GM20431 (cell line): Measurements from ENCODE around the gene BLMH.

Experiments
- in situ Hi-C: fragments of 300-500 bp; cut with MseI, MboI; formaldehyde crosslinking; loops from one replicate; pipeline ENCODE4 v1.15.0; 2020; ENCODE audit warnings: low sequenced_read_pairs; ENCODE audit not compliant: unreplicated experiment

BLMH gene, protein sequence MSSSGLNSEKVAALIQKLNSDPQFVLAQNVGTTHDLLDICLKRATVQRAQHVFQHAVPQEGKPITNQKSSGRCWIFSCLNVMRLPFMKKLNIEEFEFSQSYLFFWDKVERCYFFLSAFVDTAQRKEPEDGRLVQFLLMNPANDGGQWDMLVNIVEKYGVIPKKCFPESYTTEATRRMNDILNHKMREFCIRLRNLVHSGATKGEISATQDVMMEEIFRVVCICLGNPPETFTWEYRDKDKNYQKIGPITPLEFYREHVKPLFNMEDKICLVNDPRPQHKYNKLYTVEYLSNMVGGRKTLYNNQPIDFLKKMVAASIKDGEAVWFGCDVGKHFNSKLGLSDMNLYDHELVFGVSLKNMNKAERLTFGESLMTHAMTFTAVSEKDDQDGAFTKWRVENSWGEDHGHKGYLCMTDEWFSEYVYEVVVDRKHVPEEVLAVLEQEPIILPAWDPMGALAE

DNA sequence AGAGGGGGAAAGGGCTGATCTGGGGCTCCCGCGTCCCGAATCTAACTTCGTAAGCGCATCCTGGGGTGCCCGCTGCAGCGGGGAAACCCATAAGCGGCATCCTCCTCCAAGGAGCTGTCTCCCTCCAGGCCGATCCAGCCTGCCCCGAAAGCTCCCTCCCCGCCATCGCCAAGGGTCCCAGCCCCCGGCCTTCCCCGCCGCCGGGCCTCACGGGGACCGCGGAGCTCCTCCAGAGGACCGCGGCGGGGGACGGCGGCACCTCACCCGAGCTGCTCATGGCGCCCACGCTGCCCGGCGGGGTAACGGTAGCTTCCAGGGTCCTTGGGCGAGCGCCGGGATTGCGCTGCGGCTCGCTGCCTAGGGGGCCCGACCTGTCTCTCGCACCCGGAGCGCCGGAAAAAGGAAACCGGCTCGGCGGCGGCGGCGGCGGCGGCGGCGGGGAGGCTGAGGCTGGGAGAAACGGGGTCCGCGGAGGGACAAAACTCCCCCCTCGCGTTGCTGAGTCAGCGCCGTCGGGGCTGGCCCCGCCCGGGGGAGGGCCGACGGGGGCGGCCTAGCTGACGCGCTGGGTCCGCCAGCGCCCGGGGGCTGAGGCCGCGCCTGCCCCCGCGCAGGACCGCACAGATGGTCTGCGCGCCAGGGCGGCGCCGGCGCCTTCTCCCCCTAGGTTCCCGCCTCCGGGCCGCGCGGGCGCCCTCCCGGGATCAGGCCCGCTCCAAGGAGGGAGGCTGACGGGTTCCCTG, at the start of gene BLMH:
TSS of gene BLMH (minus strand) at position 402 of the 743 bp plus-strand sequence. CDS start at position 277, 125 bp downstream.
- in situ Hi-C loops, result no loop called here

DNA sequence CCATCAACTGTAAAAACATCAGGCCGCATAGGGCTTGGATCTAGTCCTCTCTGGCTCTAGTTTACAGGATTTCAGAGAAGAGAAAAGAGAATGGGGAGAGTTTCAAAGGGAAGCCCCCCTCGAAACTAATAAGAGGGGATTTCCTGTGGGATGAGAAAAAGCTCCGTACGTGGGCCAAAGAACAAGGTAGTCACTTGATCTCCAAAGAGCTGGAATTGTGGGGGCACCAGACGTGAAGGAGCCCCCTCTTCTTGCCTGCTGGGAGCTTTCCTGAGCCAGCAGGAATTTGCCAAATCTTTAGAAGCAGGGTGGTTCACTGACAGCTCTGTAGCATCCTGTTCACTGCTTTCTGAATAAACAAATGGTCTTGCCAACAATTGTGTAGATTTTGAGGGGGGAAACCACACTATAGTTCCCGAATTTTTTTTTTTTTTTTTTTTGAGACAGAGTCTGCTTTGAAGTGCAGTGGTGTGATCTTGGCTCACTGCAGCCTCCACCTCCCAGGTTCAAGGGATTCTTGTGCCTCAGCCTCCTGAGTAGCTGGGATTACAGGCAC, 49.1 kb upstream of the BLMH start:
- in situ Hi-C loops, result loop anchor here (25.0 kb wide), 1 partner anchor 229 kb away; the partner anchor contains the start of gene NSRP1

DNA sequence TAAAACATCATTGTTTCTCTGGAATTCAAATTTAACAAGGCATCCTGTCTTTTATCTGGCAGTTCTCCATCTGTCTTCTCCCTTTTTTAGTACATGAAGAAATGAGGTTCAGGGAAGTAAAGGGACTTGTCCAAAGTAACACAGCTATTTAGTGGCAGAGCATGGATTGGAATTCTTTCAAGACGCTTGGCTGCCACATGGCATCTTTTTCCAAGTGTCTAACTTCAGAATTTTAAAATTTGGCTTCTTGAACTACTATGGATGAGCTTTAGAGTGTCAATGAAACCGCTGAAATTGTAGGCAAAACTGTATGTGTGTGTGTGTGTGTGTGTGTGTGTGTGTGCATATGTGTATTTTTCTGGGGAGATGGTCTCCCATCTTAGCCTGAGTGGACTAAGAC, 47.3 kb upstream of the BLMH start:
- in situ Hi-C loops, result loop anchor here (25.0 kb wide), 1 partner anchor 227 kb away; the partner anchor contains the start of gene NSRP1

DNA sequence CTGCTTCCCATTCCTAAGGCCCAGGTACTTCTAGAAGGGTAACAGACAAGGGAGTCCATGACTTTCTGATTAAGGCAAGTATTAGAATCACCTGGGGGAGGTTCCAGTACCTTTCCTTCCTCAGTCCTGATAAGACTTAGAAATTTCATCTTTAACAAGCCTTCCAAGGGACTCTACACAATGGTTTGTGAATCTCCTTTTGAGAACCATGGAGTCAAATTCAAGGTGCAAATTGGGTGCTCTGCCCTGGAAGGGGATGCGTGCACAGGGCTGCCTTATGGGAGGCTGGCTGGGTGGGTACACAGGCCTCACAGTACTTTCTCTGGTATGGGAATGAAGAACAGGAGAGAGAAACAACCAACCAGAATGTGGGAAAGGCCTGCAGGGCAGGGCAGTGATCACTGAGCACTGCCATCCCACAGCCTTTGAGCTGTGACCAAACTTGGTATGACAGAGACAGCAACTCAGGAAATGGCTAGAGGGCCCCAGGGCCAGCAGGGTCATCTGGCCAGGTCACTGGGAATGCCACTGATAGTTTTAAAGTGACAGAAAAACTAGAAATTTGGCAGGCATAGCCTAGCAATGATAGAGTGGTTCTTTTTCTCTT, 45.8 kb upstream of the BLMH start:
- in situ Hi-C loops, result loop anchor here (25.0 kb wide), 1 partner anchor 225 kb away; the partner anchor contains the start of gene NSRP1

DNA sequence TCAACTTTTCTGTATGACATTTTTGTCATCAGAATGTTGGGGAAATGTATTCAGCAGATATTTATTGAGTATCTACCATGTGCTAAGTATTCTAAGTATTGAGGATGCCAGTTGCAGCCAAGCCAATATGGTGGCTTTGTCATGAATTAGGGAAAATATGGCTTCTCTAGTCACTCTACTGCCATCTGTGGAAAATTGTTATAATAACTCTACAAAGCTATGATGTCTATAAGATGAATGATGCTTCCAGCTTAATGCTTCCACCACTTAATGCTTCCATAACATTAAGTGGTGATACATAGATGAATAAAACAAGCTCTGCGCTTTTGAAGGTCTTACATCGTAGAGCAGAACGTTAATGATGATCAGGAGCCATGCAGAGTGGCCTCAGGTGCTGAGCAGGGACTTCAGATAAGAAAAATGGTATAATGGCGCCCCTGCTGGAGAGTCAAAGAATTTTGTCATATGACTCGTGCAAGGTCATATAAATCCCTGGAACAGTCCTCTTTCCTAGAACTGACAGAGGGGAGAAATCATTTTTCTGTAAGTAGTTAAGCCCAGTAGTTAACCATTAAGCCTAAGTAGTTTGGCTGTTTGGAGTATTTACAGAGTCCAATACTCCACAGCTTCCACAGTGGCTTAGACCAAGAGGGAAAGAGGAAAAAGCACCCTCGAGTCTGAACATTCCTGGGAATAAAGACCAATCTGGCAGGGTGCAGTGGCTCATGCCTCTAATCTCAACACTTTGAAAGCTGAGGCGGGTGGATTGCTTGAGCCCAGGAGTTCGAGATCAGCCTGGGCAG, 44.8 kb upstream of the BLMH start:
- in situ Hi-C loops, result loop anchor here (25.0 kb wide), 1 partner anchor 224 kb away; the partner anchor contains the start of gene NSRP1

DNA sequence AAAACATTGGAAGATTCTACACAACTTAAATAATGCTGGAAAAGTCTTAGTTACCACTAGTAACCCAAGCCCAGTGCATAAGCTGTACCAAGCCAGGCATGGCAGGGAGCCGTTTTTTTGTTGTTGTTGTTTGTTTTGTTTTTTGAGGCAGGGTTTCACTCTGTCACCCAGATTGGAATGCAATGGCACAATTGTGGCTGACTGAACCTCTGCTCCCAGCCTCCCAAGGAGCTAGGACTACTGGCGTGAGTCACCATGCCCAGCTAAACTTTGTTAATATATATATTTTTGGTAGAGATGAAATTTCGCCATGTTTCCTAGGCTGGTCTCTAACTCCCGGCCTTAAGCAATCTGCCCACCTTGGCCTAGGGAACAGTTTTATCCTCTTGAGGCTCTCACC, 42.7 kb upstream of the BLMH start:
- in situ Hi-C loops, result loop anchor here (25.0 kb wide), 1 partner anchor 222 kb away; the partner anchor contains the start of gene NSRP1

DNA sequence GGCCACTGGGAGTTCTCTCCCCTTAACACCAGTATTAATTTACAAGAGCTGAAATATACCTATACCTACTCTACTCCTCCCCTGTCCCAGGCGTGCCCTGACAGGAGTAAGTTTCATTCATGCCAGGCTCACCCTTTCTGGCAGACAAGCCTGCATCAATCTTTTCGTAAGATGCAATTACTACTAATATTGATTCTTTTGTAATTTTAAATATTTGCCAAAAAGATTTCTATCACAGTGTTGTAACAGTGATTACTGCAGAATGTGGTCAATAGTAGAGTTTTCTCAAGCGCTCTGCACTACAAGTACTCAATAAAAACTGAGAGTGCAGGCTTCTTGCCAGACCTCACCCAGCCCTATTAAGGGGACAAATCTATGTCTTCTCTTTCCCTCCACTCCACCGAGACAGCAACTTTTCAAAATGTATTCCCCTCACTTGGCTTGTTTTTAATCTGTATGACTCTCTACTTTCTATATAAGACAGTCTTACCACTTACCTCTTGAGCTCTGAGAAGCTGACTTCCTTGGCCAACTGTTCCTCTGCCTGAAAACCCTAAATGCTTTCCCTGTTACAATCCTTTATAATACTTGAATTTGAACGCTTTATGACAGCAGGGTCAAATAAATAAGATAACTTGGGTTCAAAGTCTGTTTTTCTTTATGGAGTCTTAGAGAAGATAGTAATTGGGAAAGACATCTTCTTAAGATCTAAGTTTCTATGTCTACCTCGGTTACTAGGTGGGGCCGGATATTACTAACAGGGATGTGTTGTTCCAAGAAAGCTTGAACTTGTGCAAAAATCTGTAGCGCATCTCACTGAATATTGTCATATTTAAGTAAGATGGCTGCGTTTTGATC, 42.0 kb upstream of the BLMH start, which contains the start of gene TMIGD1:
TSS of gene TMIGD1 (minus strand) at position 555 of the 858 bp plus-strand sequence. CDS start 1,924 bp downstream, outside the sequence.
- in situ Hi-C loops, result loop anchor here (25.0 kb wide), 1 partner anchor 221 kb away; the partner anchor contains the start of gene NSRP1

DNA sequence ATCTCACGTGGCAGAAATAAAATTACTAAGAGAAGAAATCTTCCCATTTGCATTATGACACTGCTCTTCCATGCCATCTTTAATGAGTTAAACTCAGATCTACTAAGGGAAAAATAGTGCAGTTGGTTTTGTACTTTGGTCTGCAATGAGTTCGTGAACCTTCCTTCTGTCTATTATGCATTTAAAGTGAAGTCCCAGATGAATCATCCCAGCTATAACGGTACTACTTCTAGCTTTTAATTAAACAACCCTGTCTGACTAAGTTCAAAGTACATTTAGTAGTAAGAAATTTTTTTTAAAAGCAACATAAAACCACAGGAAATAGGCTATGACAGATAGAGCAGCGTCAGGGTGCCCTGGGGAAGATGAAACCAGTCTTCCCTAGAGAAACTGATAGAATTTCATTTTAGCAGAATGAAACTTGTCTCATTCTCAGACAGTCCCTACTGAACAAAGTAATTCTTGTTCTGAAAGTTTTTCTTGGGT, 40.4 kb upstream of the BLMH start:
- in situ Hi-C loops, result loop anchor here (25.0 kb wide), 1 partner anchor 220 kb away; the partner anchor contains the start of gene NSRP1

DNA sequence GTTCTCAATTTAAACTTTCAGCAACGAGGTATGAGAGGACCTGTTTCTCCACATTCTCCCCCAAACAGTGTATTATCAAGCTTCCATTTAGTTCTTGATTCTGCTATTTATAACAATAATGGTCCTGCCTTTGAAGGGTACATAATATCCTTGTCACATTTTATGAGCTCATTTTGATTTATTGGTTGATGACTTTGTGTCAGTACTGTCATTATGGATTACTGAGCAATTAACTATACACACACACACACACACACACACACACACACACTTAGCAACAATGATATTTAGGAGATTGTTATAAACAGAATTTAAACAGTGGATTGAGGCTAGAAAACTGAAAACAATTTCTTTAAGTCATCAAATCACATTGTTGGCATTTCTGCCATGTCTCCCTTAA, 35.1 kb upstream of the BLMH start:
- in situ Hi-C loops, result loop anchor here (25.0 kb wide), 1 partner anchor 215 kb away; the partner anchor contains the start of gene NSRP1

DNA sequence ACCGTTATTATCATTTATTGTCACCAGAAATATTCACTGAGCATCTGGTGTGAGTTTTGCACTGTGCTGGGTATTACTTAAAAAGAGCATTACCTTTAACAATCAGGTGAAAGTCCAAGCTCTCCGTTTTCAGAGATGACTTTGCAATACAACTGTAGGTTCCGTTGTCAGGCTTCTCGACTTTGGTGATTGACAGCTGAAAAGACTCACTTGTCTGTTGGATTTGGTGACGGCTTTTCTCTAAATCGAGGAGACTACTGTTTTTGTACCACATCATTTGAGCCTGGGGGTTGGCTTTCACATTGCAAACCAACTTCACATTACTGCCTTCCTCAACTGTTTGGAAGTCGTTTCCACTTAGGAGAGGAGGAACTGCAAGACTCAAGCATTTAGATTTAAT, 33.0 kb upstream of the BLMH start:
- in situ Hi-C loops, result loop anchor here (25.0 kb wide), 1 partner anchor 212 kb away; the partner anchor contains the start of gene NSRP1

DNA sequence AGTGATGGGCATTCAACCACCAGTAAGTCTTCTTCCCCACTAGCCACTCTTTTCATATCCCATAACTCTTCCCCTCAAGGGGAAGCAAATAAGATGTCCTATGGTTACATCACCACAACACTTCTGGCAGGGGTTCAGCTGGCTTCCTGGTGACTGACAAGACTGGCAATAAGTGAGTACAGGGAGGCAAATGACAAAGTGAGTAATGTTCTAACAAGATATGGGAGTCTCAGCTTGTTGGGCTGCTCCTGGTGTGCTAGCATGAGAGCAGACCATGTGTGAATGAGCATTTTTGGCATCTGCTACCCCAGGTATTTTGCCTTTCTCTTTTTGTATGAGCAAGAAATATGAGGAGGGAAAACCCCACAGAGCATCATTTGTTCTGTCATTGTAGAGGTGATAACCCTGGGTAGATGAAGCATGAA, 32.2 kb upstream of the BLMH start:
- in situ Hi-C loops, result no loop called here

DNA sequence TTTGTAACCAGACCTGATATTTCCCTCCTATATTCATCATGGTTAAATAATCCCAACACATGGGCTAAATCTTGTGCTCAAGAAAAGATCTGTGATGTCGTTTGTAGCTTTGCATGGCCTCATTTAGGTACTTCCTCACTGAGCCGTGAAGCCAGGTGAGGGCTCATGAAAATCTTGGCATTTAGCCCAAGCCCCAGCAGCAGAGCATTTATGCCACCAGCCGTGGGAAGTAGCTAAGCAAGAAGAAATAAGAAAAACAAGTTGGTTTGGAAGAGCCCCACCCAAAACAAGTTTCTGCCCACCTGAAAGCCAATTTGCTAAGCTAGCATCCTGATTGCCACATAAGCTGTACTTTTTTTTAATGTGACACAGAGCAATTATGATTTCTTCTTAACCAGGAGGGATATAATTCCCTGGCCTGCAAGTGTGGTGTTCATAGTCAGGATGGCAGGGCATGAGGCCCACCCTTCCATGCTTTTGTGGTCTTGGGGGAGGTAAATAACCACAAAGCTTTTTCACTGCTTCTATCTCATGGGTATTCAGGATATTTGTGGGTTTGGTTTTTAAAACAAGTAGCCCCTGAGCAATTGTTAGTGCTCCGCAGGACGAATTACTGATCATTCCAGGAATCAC, 31.6 kb upstream of the BLMH start:
- in situ Hi-C loops, result no loop called here

DNA sequence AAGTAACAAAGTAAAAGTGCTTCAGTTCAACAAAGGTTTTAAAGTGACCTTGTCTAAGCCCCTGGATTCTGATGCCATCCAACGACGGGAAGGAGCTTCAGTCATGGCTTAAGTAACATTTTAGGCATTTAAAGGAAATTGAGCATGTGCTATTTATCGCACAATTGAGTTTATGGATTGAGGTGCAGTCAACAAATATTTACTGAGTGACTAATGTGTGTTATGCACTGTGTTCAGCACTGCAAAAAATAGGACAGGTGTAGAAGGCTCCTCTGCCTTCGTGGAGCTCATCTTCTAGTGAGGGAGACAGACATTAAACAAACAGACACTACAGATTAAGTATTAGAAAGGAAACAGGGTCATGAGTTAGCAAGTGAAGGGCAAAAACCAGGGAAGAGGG, 29.6 kb upstream of the BLMH start:
- in situ Hi-C loops, result no loop called here

DNA sequence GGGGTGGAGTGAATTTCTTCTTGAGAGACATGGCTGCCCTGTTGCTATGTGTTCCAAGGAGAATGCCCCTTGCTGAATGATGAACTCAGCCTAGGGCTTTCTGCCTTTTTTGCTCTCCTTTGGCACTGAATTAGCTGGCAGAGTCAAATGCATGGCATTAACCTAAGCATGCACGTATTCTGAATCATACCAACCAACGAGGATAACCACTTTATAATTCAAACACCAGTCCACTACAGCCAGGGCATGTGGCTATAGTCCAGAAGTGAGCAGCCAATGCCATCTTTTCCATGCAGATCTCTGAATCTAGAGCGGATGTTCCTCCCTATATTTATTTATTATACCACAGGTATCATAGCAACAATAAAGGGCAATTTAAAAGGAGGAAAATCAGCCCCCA, 26.4 kb upstream of the BLMH start:
- in situ Hi-C loops, result no loop called here

DNA sequence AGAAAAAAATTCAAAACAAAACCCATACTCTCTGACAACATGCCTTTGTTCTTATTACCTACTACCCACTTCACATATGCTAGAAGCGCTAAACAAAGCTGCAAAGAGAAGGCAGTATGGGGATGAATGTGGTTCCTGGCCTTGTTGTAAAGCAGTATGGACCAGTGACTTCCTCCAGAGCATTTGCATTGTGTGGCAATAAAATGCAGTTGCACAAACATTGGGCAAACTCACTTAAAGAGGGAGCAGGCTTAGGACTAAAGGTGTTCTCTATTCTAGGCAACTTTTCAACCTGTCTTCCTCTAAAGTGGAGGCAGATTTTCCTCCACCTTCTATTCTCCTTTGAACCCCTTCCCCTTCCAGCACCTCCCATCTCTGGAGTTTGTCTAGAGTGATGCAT, 25.0 kb upstream of the BLMH start:
- in situ Hi-C loops, result no loop called here

DNA sequence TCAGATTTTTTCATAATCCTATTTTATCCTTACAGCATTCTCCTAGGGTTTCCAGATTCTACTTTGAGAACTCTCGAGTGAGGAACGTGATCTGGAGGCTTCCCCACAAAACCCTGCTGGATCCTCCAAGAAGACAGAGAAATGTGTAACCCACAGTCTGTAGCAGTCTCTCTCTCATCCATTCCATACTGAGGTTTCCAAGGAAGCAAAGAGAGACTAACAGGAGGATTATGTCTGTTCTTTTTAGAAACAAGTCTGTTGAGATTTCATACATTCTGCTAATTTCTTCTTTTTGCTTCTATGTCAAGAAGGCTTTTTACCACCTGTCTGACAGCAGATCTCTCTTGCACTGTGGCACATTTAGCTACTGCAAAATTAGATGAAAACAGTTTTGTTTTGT, 23.4 kb upstream of the BLMH start:
- in situ Hi-C loops, result no loop called here

DNA sequence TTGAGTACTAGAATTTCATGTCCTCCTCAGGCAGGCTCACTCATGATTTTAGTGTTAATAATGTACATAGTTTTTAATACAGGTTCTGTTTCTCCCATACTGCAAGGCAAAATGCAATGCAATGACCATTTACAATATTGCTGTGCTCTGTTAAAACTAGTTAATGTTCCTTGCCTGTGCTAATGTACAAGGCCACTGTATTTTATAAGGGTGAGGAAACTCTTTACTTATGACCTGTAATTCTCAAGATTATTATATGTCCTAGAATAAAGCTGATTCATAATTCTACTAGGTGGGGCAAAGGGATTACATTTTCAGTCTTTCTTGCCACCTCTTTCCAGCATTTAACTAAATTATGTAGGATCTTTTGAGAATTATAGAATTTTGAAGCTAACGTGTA, 22.7 kb upstream of the BLMH start:
- in situ Hi-C loops, result no loop called here
